GM19023 (cell line): ENCODE measurements around the gene TPRG1L.

ENCODE experiments used
- ATAC-seq: cut with Tn5 transposase; IDR thresholded peaks from one replicate; pipeline ENCODE4 v1.9.1; 2021; ENCODE audit warnings: mild to moderate bottlenecking, moderate library complexity; ENCODE audit not compliant: unreplicated experiment

TPRG1L gene

DNA sequence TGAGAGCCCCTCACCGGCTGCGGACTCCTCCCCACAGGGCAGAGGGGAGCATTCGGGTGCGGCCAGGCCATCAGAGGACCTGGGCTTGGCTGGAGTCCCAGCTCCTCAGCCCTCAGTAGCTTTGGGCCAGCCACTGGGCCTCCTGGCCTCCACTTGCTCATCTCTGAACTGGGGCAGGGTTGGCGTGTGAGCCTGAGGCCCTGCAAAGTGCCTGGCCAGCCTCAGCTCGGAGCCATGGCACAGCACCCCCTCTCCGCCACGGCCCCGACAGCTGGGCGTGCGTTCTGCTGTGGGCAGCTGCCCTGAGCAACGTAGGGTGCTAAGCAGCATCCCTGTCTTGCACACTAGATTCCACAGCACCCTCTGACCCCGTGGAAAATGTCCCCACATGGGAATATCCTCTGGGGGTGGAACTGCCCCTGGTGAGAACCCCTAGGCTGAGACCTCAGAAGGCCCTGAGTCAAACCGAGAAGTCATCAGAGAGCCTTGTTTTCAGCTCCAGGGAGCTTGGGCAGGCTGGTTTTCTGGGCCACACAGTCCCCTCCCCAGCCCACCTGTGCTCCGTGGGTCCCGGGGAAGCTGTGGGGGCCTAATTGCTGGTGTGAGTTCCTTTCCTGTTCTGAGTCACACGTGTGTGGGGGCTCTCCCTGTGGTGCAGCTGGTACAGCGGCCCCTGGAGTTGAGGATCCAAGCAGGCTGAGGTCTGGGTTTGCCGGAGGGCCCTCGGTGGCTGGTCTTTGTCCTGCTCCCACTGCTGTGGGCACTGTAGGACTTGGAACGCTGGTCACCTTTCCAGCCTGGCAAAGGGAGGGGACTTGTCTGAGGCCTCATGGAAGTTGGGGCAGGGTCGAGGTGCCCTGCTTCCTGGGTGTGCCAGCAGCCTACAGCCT lies 52.0 kb downstream of the TPRG1L start:
- ATAC-seq, result peak; percentile 69

DNA sequence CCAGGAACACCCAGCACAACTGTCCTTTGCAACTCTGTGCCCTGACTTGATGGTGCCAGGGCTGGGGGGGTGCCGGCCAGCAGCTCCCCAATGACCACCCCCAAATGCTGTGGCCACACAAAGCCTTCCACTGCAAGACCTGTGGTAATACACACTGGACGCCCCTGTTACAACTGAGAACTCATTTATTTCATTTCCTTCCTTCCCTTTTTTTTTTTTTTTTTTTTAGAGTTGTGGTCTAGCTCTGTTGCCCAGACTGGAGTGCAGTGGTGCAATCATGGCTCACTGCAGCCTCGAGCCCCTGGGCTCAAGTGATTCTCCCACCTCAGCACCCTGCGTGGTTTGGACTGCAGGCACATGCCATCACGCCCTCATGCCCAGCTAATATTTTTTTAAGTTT lies 52.7 kb downstream of the TPRG1L start:
- ATAC-seq, result peak; percentile 1

DNA sequence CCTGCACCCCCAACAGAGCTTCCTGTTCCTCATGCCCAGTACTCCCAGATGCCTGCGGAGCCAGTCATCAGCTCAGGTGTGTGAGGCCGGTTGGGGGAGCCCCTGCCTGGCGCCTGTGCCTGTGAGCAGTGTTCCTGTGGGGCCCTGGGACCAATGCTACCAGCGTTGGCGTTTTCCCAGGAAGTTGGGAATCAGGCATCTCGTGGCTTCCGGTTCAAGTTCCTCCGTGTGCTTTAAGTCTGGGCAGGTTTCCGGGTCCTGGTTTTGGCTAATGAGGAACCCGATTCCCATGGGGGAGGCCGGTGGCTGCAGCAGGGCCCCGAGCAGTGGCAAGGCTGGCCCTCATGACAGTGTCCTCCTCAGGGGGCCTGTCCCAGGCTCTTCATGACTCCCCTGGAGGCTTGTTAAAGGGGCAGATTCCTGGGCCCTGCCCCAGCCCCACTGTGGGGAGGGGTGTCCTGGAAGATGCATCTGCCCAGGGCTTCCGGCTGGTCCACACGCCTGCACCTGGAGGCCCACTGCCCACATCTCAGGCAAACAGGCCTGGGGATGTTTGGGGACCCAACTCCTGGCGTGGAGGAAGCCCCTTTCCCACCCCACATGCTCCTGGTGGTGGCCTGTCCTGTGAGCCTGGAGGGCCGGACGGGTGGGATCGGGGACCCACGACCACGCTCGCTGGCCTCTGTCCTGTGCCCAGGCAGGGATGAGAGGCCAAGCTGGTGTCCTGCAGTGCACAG lies 53.7 kb downstream of the TPRG1L start:
- no peak for ATAC-seq

GRCh38 chr1:3679098-3679555 lies 54.3 kb downstream of the TPRG1L start:
- ATAC-seq, result no peak
